Breast epithelium (tissue), 3 donors: ENCODE results near the gene PDE4D.

ENCODE experiments used
- CTCF ChIP-seq, 3 donors: fragments of 450-650 bp; IDR thresholded peaks; one replicate each; pipeline ENCODE4 v1.5.1; 2016 to 2017; ENCODE audit warnings: antibody characterized with exemption in 3 of 3, mild to moderate bottlenecking in 3 of 3, moderate library complexity in 3 of 3
- POLR2A ChIP-seq: fragments of 450-650 bp; IDR thresholded peaks from one replicate; pipeline ENCODE4 v1.6.1; 2016; ENCODE audit warnings: antibody characterized with exemption, mild to moderate bottlenecking, moderate library complexity

GRCh38 chr5:59071755-59072549 lies 821.6 kb downstream of the PDE4D start:
- TF ChIP-seq CTCF (IDR thresholded peaks at IDR 0.05) (no peak), POLR2A (no peak)
